ENCODE results near the gene GOSR2. TPM values are rescaled to one million over a fixed set of nuclear protein-coding genes. Genes with fewer than 3 reads are reported as not detected.

Gene GOSR2
- polyA plus RNA-seq, 1 donor (not counting 4 experiments of a cell fraction or from before 2014, with no cell fraction given), result 48.6 TPM

DNA sequence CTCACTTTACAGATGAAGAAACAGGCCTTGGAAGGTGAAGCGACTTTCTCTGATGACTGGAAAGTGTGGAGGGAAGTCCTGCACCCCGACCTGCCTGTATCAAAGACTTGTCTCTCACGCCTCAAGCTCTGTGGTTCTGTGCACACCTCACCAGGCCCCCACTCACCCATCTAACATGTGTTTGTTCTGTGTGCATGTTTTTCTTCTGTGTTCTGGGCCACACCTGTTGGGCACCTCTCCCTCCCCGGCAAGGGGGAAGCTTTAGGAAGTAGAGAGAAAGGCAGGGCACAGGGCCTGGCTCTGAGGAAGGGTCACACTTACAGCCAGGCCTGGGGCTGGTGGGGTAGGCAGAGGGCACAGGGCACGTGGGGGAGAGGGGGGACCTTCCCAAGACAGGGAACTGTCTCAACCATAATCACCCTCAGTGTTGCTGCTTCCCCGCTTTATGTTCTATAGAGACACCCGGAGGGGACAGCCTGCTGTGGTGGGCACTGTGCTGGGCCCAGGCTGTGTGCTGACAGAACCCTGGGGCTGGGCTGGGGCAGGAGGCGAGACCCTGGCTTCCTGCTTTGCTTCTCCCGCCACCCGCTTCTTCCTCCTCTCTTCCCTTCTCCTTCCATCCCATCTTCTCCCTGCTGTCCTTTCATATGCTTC is 48.8 kb downstream of the GOSR2 start:
- H3K9me1 ChIP-seq (ENCODE audit: control insufficient read depth, extremely low read depth, insufficient read depth, low read length), result no peaks in the 10 kb centered on the region
- FAIRE-seq (no peak), DNase-seq (ENCODE audit: low read depth, low spot score) (no peak)
- H3K4me2 ChIP-seq (ENCODE audit: control insufficient read depth, extremely low read depth, insufficient read depth, low read depth, low read length), result no peak overlapping the region
- dilution Hi-C loops (cut with MboI; ENCODE audit: extremely low pct_ligation_motif_present, low sequenced_read_pairs), result no loop called here
- no peak overlapping the region for H3K4me3 ChIP-seq (ENCODE audit: control insufficient read depth in 2 of 3, extremely low read depth in 1 of 3, insufficient read depth in 2 of 3, low read depth in 1 of 3, low read length in 3 of 3)
- H3K9ac ChIP-seq (ENCODE audit: control insufficient read depth, extremely low read depth, insufficient read depth, low read length), result no peak overlapping the region
- H3K27me3 ChIP-seq (ENCODE audit: control insufficient read depth, extremely low read depth, insufficient read depth, low read length), result peaks cover 50% of the 10 kb centered on the region
- H3K27ac ChIP-seq (ENCODE audit: control insufficient read depth, insufficient read depth, low read length), result no peak overlapping the region
- H3K79me2 ChIP-seq (ENCODE audit: control insufficient read depth, insufficient read depth, low read length), result no peaks in the 10 kb centered on the region
- H2AFZ ChIP-seq (ENCODE audit: control insufficient read depth, low read length), result no peak overlapping the region
- H3K9me3 ChIP-seq (ENCODE audit: control insufficient read depth, low read depth, low read length), result no peaks in the 10 kb centered on the region
- H4K20me1 ChIP-seq (ENCODE audit: control insufficient read depth, extremely low read depth, insufficient read depth, low read length), result peaks cover 3% of the 10 kb centered on the region
- TF ChIP-seq EZH2 (IDR thresholded peaks at IDR 0.05; ENCODE audit: low read length), result no peak
- TF ChIP-seq, protein P1, sequence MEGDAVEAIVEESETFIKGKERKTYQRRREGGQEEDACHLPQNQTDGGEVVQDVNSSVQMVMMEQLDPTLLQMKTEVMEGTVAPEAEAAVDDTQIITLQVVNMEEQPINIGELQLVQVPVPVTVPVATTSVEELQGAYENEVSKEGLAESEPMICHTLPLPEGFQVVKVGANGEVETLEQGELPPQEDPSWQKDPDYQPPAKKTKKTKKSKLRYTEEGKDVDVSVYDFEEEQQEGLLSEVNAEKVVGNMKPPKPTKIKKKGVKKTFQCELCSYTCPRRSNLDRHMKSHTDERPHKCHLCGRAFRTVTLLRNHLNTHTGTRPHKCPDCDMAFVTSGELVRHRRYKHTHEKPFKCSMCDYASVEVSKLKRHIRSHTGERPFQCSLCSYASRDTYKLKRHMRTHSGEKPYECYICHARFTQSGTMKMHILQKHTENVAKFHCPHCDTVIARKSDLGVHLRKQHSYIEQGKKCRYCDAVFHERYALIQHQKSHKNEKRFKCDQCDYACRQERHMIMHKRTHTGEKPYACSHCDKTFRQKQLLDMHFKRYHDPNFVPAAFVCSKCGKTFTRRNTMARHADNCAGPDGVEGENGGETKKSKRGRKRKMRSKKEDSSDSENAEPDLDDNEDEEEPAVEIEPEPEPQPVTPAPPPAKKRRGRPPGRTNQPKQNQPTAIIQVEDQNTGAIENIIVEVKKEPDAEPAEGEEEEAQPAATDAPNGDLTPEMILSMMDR (optimal IDR thresholded peaks at IDR 0.05 in 1 of 3, IDR thresholded peaks at IDR 0.05 in 1 of 3, conservative IDR thresholded peaks at IDR 0.05 in 1 of 3; ENCODE audit: extremely low read depth in 1 of 3, insufficient read depth in 2 of 3, low read length in 3 of 3), result no peak
- no peaks in the 10 kb centered on the region for H3K36me3 ChIP-seq (ENCODE audit: control insufficient read depth in 2 of 2, extremely low read depth in 1 of 2, insufficient read depth in 2 of 2, low read length in 2 of 2)
- H3K4me1 ChIP-seq (ENCODE audit: control insufficient read depth, extremely low read depth, insufficient read depth, low read length), result no peaks in the 10 kb centered on the region

DNA sequence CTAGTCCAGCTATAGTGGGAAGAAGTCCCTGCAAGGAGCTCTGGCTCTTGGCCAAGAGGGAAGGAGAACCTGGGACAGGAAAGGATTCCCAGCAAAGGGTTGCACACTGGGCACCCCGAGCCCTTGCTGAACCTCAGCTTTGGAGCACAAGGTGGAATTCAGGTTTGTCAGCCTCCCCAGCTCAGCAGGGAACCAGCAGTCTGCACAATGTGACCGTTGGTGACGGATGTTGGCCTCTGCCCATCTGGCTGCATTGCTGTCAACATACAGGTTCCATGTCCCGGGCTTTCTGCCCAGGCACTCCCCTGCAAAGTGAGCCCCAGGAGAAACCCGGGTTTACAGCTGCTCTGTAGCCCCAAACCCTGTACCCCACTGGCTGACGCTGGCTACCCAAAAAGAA is 49.4 kb downstream of the GOSR2 start:
- H3K79me2 ChIP-seq (ENCODE audit: control insufficient read depth, insufficient read depth, low read length), result no peaks in the 10 kb centered on the region
- DNase-seq (ENCODE audit: low read depth, low spot score), result no peak
- H3K9me1 ChIP-seq (ENCODE audit: control insufficient read depth, extremely low read depth, insufficient read depth, low read length), result no peaks in the 10 kb centered on the region
- dilution Hi-C loops (cut with MboI; ENCODE audit: extremely low pct_ligation_motif_present, low sequenced_read_pairs), result no loop called here
- H3K9me3 ChIP-seq (ENCODE audit: control insufficient read depth, low read depth, low read length), result no peaks in the 10 kb centered on the region
- FAIRE-seq, result no peak
- H3K4me1 ChIP-seq (ENCODE audit: control insufficient read depth, extremely low read depth, insufficient read depth, low read length), result no peaks in the 10 kb centered on the region
- H2AFZ ChIP-seq (ENCODE audit: control insufficient read depth, low read length), result no peak overlapping the region
- peaks cover 55% of the 10 kb centered on the region for H3K27me3 ChIP-seq (ENCODE audit: control insufficient read depth, extremely low read depth, insufficient read depth, low read length)
- H3K4me3 ChIP-seq (ENCODE audit: control insufficient read depth in 2 of 3, extremely low read depth in 1 of 3, insufficient read depth in 2 of 3, low read depth in 1 of 3, low read length in 3 of 3), result no peak overlapping the region
- no peak overlapping the region for H3K9ac ChIP-seq (ENCODE audit: control insufficient read depth, extremely low read depth, insufficient read depth, low read length)
- no peak overlapping the region for H3K27ac ChIP-seq (ENCODE audit: control insufficient read depth, insufficient read depth, low read length)
- TF ChIP-seq, protein P1 (optimal IDR thresholded peaks at IDR 0.05 in 1 of 3, IDR thresholded peaks at IDR 0.05 in 1 of 3, conservative IDR thresholded peaks at IDR 0.05 in 1 of 3; ENCODE audit: extremely low read depth in 1 of 3, insufficient read depth in 2 of 3, low read length in 3 of 3), result no peak
- TF ChIP-seq EZH2 (IDR thresholded peaks at IDR 0.05; ENCODE audit: low read length), result no peak
- peaks cover 3% of the 10 kb centered on the region for H4K20me1 ChIP-seq (ENCODE audit: control insufficient read depth, extremely low read depth, insufficient read depth, low read length)
- no peak overlapping the region for H3K4me2 ChIP-seq (ENCODE audit: control insufficient read depth, extremely low read depth, insufficient read depth, low read depth, low read length)
- H3K36me3 ChIP-seq (ENCODE audit: control insufficient read depth in 2 of 2, extremely low read depth in 1 of 2, insufficient read depth in 2 of 2, low read length in 2 of 2), result no peaks in the 10 kb centered on the region

Data from keratinocyte (primary cell).